CD4-positive, alpha-beta T cell (primary cell): ENCODE data around the gene ARHGEF10L. TPM values are rescaled to one million over a fixed set of nuclear protein-coding genes. Genes with fewer than 3 reads are reported as not detected.

Source experiments
- ATAC-seq: fragments of 200-7000 bp; cut with Tn5 transposase; one replicate; pipeline ENCODE4 v1.10.0; 2022; ENCODE audit warnings: mild to moderate bottlenecking; ENCODE audit not compliant: poor library complexity
- CTCF ChIA-PET: fragments of 350-600 bp; sonication (Branson Sonifier 250); formaldehyde crosslinking; loops from one replicate; lab custom pipeline; 2021; ENCODE audit warnings: antibody characterized with exemption, inconsistent platforms; lab: Charles Lee
- POLR2A ChIA-PET: fragments of 350-600 bp; sonication (Branson Sonifier 250); formaldehyde crosslinking; loops from one replicate; lab custom pipeline; 2021; ENCODE audit warnings: antibody characterized with exemption, inconsistent platforms; lab: Charles Lee
- DNase-seq, 14 experiments: peaks; one replicate each; pipeline ENCODE4 v3.0.0-alpha.2; 2013 to 2020; ENCODE audit warnings: mixed read lengths in 2 of 14
- H3K27ac ChIP-seq, 2 donors: one replicate each; pipeline versions ENCODE4 v1.5.1 to v1.7.0; 2013; ENCODE audit warnings: low read length in 2 of 2, low read depth in 1 of 2, mild to moderate bottlenecking in 1 of 2
- H3K27me3 ChIP-seq, 2 experiments: 1 replicate in 1 of 2; 2 replicates in 1 of 2; pipeline versions ENCODE4 v1.6.1 to v1.7.0; 2013; ENCODE audit warnings: low read length in 2 of 2, control low read depth in 1 of 2, mild to moderate bottlenecking in 1 of 2, moderate library complexity in 1 of 2; ENCODE audit not compliant: insufficient read depth in 2 of 2, control insufficient read depth in 1 of 2
- H3K36me3 ChIP-seq: one replicate; pipeline ENCODE4 v1.6.1; 2013; ENCODE audit warnings: low read length, control low read depth; ENCODE audit not compliant: insufficient read depth
- H3K4me1 ChIP-seq: one replicate; pipeline ENCODE4 v1.6.1; 2013; ENCODE audit warnings: low read length, control low read depth; ENCODE audit not compliant: insufficient read depth
- H3K4me3 ChIP-seq: one replicate; pipeline ENCODE4 v1.5.1; 2013; ENCODE audit warnings: mild to moderate bottlenecking, low read length, moderate library complexity
- H3K9me3 ChIP-seq, 2 experiments: 1 replicate in 1 of 2; 2 replicates in 1 of 2; pipeline versions ENCODE4 v1.6.1 to v1.7.0; 2013; ENCODE audit warnings: low read length in 2 of 2, mild to moderate bottlenecking in 2 of 2, control low read depth in 1 of 2, moderate library complexity in 1 of 2; ENCODE audit not compliant: control insufficient read depth in 1 of 2, insufficient read depth in 1 of 2
- H3K27ac Mint-ChIP-seq: one replicate; pipeline ENCODE4 v1.8.0; 2020; ENCODE audit warnings: mixed read lengths
- H3K27me3 Mint-ChIP-seq: one replicate; pipeline ENCODE4 v1.8.0; 2021; ENCODE audit warnings: mixed read lengths
- H3K36me3 Mint-ChIP-seq: one replicate; pipeline ENCODE4 v1.8.0; 2021; ENCODE audit warnings: low read depth, mixed read lengths
- H3K4me1 Mint-ChIP-seq: one replicate; pipeline ENCODE4 v1.8.0; 2021; ENCODE audit warnings: low read depth, mixed read lengths
- H3K4me3 Mint-ChIP-seq: one replicate; pipeline ENCODE4 v1.8.0; 2020; ENCODE audit warnings: mild to moderate bottlenecking, mixed read lengths
- H3K9me3 Mint-ChIP-seq: one replicate; pipeline ENCODE4 v1.8.0; 2020; ENCODE audit warnings: mixed read lengths
- CTCF ChIP-seq: fragments of 200-600 bp; IDR thresholded peaks from one replicate; pipeline ENCODE4 v1.8.0; 2022; ENCODE audit warnings: antibody characterized with exemption, mild to moderate bottlenecking
- intact Hi-C, 2 experiments: fragments of 100-400 bp; cut with DNase I in 1 of 2; cut with micrococcal nuclease in 1 of 2; formaldehyde crosslinking; loops; one replicate each; pipeline versions ENCODE4 v1.15.1 to v1.9.0; 2023 to 2025; cut with DNase I, micrococcal nuclease
- total RNA-seq, 174 experiments: library from RNA in 2 of 174; stranded (reverse) in 2 of 174; gene quantifications; one replicate each; pipeline ENCODE4 v1.2.3 and lab custom pipeline; 2021 to 2026

The ARHGEF10L gene
- total RNA-seq, 2 experiments from 2014 or later, result 0.11 to 0.22 TPM

GRCh38 chr1:17494114-17494729 lies 45.3 kb upstream of the ARHGEF10L start:
- ChIA-PET POLR2A (no interaction called here), CTCF (interaction anchor here (1.0 kb wide), 1 partner anchor 1087 kb away, joined by 3 read pairs; no protein-coding TSS in a partner anchor)
- peak; percentile 36 to 73 (median 45) for DNase-seq
- intact Hi-C loops, result loop anchor here in 1 of 2 experiments (5.0 kb wide), 1 partner anchor 608 kb away; no protein-coding TSS in a partner anchor
- H3K9me3 ChIP-seq, result no peaks in the 10 kb centered on the region
- no peak overlapping the region for H3K27ac ChIP-seq
- TF ChIP-seq CTCF, result peak; percentile 71
- peaks cover 19% of the 10 kb centered on the region for H3K27me3 Mint-ChIP-seq
- H3K4me3 ChIP-seq, result no peak overlapping the region
- no peaks in the 10 kb centered on the region for H3K36me3 ChIP-seq
- H3K36me3 Mint-ChIP-seq, result no peaks in the 10 kb centered on the region
- H3K9me3 Mint-ChIP-seq, result no peaks in the 10 kb centered on the region
- ATAC-seq, result peak; percentile 70
- no peaks in the 10 kb centered on the region for H3K27me3 ChIP-seq
- no peaks in the 10 kb centered on the region for H3K4me1 ChIP-seq
- H3K27ac Mint-ChIP-seq, result no peak overlapping the region
- H3K4me1 Mint-ChIP-seq, result no peaks in the 10 kb centered on the region
- no peak overlapping the region for H3K4me3 Mint-ChIP-seq

GRCh38 chr1:17496419-17496818 lies 43.1 kb upstream of the ARHGEF10L start:
- ChIA-PET POLR2A (no interaction called here), CTCF (no interaction called here)
- no peak for DNase-seq
- H3K27ac Mint-ChIP-seq, result no peak overlapping the region
- Histone ChIP-seq H3K27ac (no peak overlapping the region), H3K27me3 (peaks cover 0 to 1% of the 10 kb centered on the region in 2 experiments), H3K4me1 (no peaks in the 10 kb centered on the region), H3K36me3 (no peaks in the 10 kb centered on the region), H3K9me3 (no peaks in the 10 kb centered on the region), H3K4me3 (no peak overlapping the region)
- no peaks in the 10 kb centered on the region for H3K36me3 Mint-ChIP-seq
- H3K4me3 Mint-ChIP-seq, result no peak overlapping the region
- no peak for TF ChIP-seq CTCF
- intact Hi-C loops, result no loop called here
- H3K9me3 Mint-ChIP-seq, result no peaks in the 10 kb centered on the region
- H3K4me1 Mint-ChIP-seq, result no peaks in the 10 kb centered on the region
- ATAC-seq, result no peak
- H3K27me3 Mint-ChIP-seq, result peaks cover 24% of the 10 kb centered on the region

- H3K9me3 Mint-ChIP-seq, result no peaks in the 10 kb centered on the region
- Histone ChIP-seq H3K4me1 (no peaks in the 10 kb centered on the region), H3K4me3 (no peak overlapping the region), H3K9me3 (no peaks in the 10 kb centered on the region), H3K36me3 (no peaks in the 10 kb centered on the region), H3K27ac (no peak overlapping the region), H3K27me3 (peaks cover 5 to 10% of the 10 kb centered on the region in 2 experiments)
- DNase-seq, result no peak
- no peak for TF ChIP-seq CTCF
- H3K4me1 Mint-ChIP-seq, result no peaks in the 10 kb centered on the region
- no peak overlapping the region for H3K4me3 Mint-ChIP-seq
- H3K36me3 Mint-ChIP-seq, result no peaks in the 10 kb centered on the region
- ATAC-seq, result no peak
- no peak overlapping the region for H3K27ac Mint-ChIP-seq
- intact Hi-C loops, result no loop called here
- H3K27me3 Mint-ChIP-seq, result peaks cover 34% of the 10 kb centered on the region
- POLR2A ChIA-PET, result no interaction called here
- CTCF ChIA-PET, result no interaction called here
These were observed 41.3 kb upstream of the ARHGEF10L start for GRCh38 chr1:17498214-17498613.
